GM23338 (cell line): ENCODE measurements around the gene HMCN2. TPM values are rescaled to one million over a fixed set of nuclear protein-coding genes. Genes with fewer than 3 reads are reported as not detected.
A peak's percentile ranks its signal among the peaks of the same experiment; 100 is the strongest.

ENCODE experiments used
- ATAC-seq: fragments of 200-7000 bp; cut with Tn5 transposase; 3 replicates; pipeline ENCODE4 v1.9.1; 2020
- DNase-seq: peaks from one replicate; pipeline ENCODE4 v3.0.0-alpha.2; 2015; ENCODE audit warnings: low spot score
- H2AFZ ChIP-seq: fragments of 200-600 bp; sonication (generic); 2 replicates; pipeline ENCODE4 v1.8.0; 2016; ENCODE audit warnings: antibody characterized with exemption, mild to moderate bottlenecking, moderate library complexity
- H3F3A ChIP-seq: fragments of 200-600 bp; sonication (generic); replicated peaks from 2 replicates; pipeline ENCODE4 v1.8.0; 2017; ENCODE audit warnings: antibody characterized with exemption, mixed run types, low read depth
- H3K27ac ChIP-seq: fragments of 200-600 bp; sonication (generic); 2 replicates; pipeline ENCODE4 v1.6.1; 2016; ENCODE audit warnings: low read depth
- H3K27me3 ChIP-seq: fragments of 200-600 bp; sonication (generic); 2 replicates; pipeline ENCODE4 v1.8.0; 2016; ENCODE audit warnings: mild to moderate bottlenecking, mixed run types, moderate library complexity; ENCODE audit not compliant: insufficient read depth
- H3K36me3 ChIP-seq: fragments of 200-600 bp; sonication (generic); 2 replicates; pipeline ENCODE4 v1.8.0; 2016; ENCODE audit warnings: mild to moderate bottlenecking; ENCODE audit not compliant: insufficient read depth
- H3K4me1 ChIP-seq: fragments of 200-600 bp; sonication (generic); 2 replicates; pipeline ENCODE4 v1.8.0; 2016; ENCODE audit warnings: mild to moderate bottlenecking, moderate library complexity; ENCODE audit not compliant: insufficient read depth
- H3K4me2 ChIP-seq: fragments of 200-600 bp; sonication (generic); 2 replicates; pipeline ENCODE4 v1.7.1; 2017; ENCODE audit warnings: mixed run types
- H3K4me3 ChIP-seq: fragments of 200-600 bp; sonication (generic); 2 replicates; pipeline ENCODE4 v1.6.1; 2016; ENCODE audit warnings: mixed run types
- H3K79me2 ChIP-seq: fragments of 200-600 bp; sonication (generic); replicated peaks from 2 replicates; pipeline ENCODE4 v1.8.0; 2017; ENCODE audit warnings: mild to moderate bottlenecking; ENCODE audit not compliant: insufficient read depth
- H3K9me2 ChIP-seq: fragments of 200-600 bp; sonication (generic); 2 replicates; pipeline ENCODE4 v1.8.0; 2017; ENCODE audit not compliant: insufficient read depth
- H4K20me1 ChIP-seq: fragments of 200-600 bp; sonication (generic); replicated peaks from 2 replicates; pipeline ENCODE4 v1.8.0; 2017; ENCODE audit warnings: mild to moderate bottlenecking; ENCODE audit not compliant: insufficient read depth
- H3K27ac Mint-ChIP-seq: 2 replicates; pipeline ENCODE4 v1.8.0; 2020; ENCODE audit warnings: inconsistent platforms, mild to moderate bottlenecking, moderate library complexity, mixed read lengths
- H3K27me3 Mint-ChIP-seq: 3 replicates; pipeline ENCODE4 v1.8.0; 2022; ENCODE audit warnings: low read depth, mild to moderate bottlenecking, moderate library complexity, mixed read lengths, inconsistent platforms; ENCODE audit not compliant: insufficient read depth, poor library complexity
- H3K36me3 Mint-ChIP-seq: 3 replicates; pipeline ENCODE4 v1.8.0; 2021; ENCODE audit warnings: low read depth, mild to moderate bottlenecking, inconsistent platforms, moderate library complexity, mixed read lengths
- H3K4me1 Mint-ChIP-seq: 3 replicates; pipeline ENCODE4 v1.8.0; 2020; ENCODE audit warnings: mild to moderate bottlenecking, inconsistent platforms, mixed read lengths
- H3K4me3 Mint-ChIP-seq: 3 replicates; pipeline ENCODE4 v1.8.0; 2021; ENCODE audit warnings: moderate library complexity, mild to moderate bottlenecking, inconsistent platforms, mixed read lengths
- H3K9me3 Mint-ChIP-seq: 3 replicates; pipeline ENCODE4 v1.8.0; 2020; ENCODE audit warnings: moderate library complexity, mild to moderate bottlenecking, inconsistent platforms, mixed read lengths
- CREB1 ChIP-seq: fragments of 250-450 bp; sonication (Bioruptor Pico); IDR thresholded peaks from 2 replicates; pipeline ENCODE4 v1.5.0; 2020; ENCODE audit warnings: low read depth, mild to moderate bottlenecking, moderate library complexity
- ETS1 ChIP-seq: IDR thresholded peaks from 2 replicates; pipeline ENCODE4 v1.6.1; 2016; ENCODE audit warnings: antibody characterized with exemption
- EZH2 ChIP-seq: fragments of 200-600 bp; sonication (generic); IDR thresholded peaks from one replicate; pipeline ENCODE4 v1.8.0; 2017; ENCODE audit warnings: antibody characterized with exemption, mild to moderate bottlenecking, low read depth; ENCODE audit not compliant: unreplicated experiment
- EZH2phosphoT487 ChIP-seq: fragments of 200-600 bp; sonication (generic); IDR thresholded peaks from one replicate; pipeline ENCODE4 v1.8.1; 2018; ENCODE audit warnings: antibody characterized with exemption; ENCODE audit not compliant: unreplicated experiment
- JUNB ChIP-seq: IDR thresholded peaks from one replicate; pipeline ENCODE4 v1.6.1; 2016; ENCODE audit warnings: antibody characterized with exemption; ENCODE audit not compliant: unreplicated experiment
- NANOG ChIP-seq: IDR thresholded peaks from 2 replicates; pipeline ENCODE4 v1.6.1; 2016; ENCODE audit warnings: antibody characterized with exemption, borderline replicate concordance
- POLR2AphosphoS5 ChIP-seq: IDR thresholded peaks from 2 replicates; pipeline ENCODE4 v1.6.1; 2016; ENCODE audit warnings: antibody characterized with exemption, low read depth
- STAT1 ChIP-seq: IDR thresholded peaks from one replicate; pipeline ENCODE4 v1.6.1; 2016; ENCODE audit warnings: antibody characterized with exemption; ENCODE audit not compliant: unreplicated experiment
- ZNF114 ChIP-seq: fragments of 250-450 bp; sonication (Bioruptor Pico); IDR thresholded peaks from 2 replicates; pipeline ENCODE4 v1.5.0; 2020; ENCODE audit warnings: mild to moderate bottlenecking, moderate library complexity
- polyA plus RNA-seq: library from polyadenylated mRNA; unstranded; fragments of >200 nt; fragmentation: Nextera tagmentation; extraction: Ambion mirVana; gene quantifications from 2 replicates; pipeline ENCODE4 v1.2.1, GENCODE V29; 2016
- total RNA-seq: library from RNA; depleted of rRNA; stranded (reverse); fragments of >200 nt; shearing (Covaris generic); gene quantifications from 2 replicates; pipeline ENCODE4 v1.2.3, GENCODE V29; 2014
- TF ChIP-seq, protein P1 (sequence below), 2 experiments: fragments of 200-600 bp in 1 of 2; sonication (generic) in 1 of 2; conservative IDR thresholded peaks; 2 replicates each; pipeline versions ENCODE4 v1.5.1 to v1.6.1; 2016 to 2017; ENCODE audit warnings: antibody characterized with exemption in 2 of 2, low read depth in 2 of 2, mild to moderate bottlenecking in 2 of 2, moderate library complexity in 1 of 2
- TF ChIP-seq, protein P2 (sequence below): fragments of 250-450 bp; sonication (Bioruptor Pico); IDR thresholded peaks from 2 replicates; pipeline ENCODE4 v1.5.0; 2020; ENCODE audit warnings: mild to moderate bottlenecking, moderate library complexity

The HMCN2 gene
- total and polyA plus RNA-seq, 2 experiments from 2014 or later: 1.3 to 4.7 TPM

GRCh38 chr9:130461218-130461630 is 195.7 kb downstream of the HMCN2 start:
- Histone ChIP-seq H4K20me1 (no peaks in the 10 kb centered on the region), H3K4me3 (no peak overlapping the region), H3F3A (no peaks in the 10 kb centered on the region), H3K4me2 (no peak overlapping the region), H3K36me3 (no peaks in the 10 kb centered on the region), H3K9me2 (no peaks in the 10 kb centered on the region), H3K27ac (no peak overlapping the region), H2AFZ (no peak overlapping the region), H3K79me2 (no peaks in the 10 kb centered on the region), H3K27me3 (no peaks in the 10 kb centered on the region), H3K4me1 (no peaks in the 10 kb centered on the region)
- Mint-ChIP-seq H3K27me3 (peaks cover 12% of the 10 kb centered on the region), H3K9me3 (no peaks in the 10 kb centered on the region), H3K36me3 (peaks cover 29% of the 10 kb centered on the region), H3K4me1 (no peaks in the 10 kb centered on the region; the same call in 2 of the 3 replicates), H3K27ac (no peak overlapping the region), H3K4me3 (no peak overlapping the region)
- ATAC-seq (peak; percentile 88), DNase-seq (peak; percentile 82)
- TF ChIP-seq ZNF114 (CRISPR knock-in tag): no peak
- TF ChIP-seq, protein P1, sequence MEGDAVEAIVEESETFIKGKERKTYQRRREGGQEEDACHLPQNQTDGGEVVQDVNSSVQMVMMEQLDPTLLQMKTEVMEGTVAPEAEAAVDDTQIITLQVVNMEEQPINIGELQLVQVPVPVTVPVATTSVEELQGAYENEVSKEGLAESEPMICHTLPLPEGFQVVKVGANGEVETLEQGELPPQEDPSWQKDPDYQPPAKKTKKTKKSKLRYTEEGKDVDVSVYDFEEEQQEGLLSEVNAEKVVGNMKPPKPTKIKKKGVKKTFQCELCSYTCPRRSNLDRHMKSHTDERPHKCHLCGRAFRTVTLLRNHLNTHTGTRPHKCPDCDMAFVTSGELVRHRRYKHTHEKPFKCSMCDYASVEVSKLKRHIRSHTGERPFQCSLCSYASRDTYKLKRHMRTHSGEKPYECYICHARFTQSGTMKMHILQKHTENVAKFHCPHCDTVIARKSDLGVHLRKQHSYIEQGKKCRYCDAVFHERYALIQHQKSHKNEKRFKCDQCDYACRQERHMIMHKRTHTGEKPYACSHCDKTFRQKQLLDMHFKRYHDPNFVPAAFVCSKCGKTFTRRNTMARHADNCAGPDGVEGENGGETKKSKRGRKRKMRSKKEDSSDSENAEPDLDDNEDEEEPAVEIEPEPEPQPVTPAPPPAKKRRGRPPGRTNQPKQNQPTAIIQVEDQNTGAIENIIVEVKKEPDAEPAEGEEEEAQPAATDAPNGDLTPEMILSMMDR (conservative IDR thresholded peaks at IDR 0.05; ENCODE audit: low read depth in 2 of 2): peak; percentile 81 to 98

DNA sequence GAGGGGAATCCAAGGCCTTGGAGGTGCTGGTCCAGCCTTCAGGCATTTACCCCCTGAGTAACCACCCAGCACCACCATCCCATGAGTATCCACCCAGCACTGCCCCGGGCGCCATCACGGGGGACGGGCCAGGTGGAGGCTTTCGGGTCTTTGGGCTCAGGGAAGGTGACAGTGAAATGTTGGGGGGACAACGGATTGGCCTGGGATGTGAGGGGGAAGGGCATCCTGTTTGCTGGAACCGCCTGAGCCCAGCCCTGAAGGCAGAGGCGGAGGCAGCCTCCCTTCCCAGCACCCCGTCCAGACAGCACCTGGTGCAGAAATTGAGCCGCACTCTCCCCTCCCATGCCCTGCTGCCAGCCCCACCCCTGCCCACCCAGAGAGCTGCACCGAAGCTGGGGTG is 196.2 kb downstream of the HMCN2 start:
- no peaks in the 10 kb centered on the region for H4K20me1 ChIP-seq
- H3K36me3 Mint-ChIP-seq: peaks cover 26% of the 10 kb centered on the region
- no peaks in the 10 kb centered on the region for H3K36me3 ChIP-seq
- H3K27me3 Mint-ChIP-seq: peaks cover 9% of the 10 kb centered on the region
- H3K4me3 Mint-ChIP-seq: no peak overlapping the region
- H3K4me3 ChIP-seq: no peak overlapping the region
- no peak overlapping the region for H3K27ac ChIP-seq
- no peak overlapping the region for H2AFZ ChIP-seq
- H3K9me2 ChIP-seq: no peaks in the 10 kb centered on the region
- H3K4me1 Mint-ChIP-seq: peaks cover under 1% of the 10 kb centered on the region; the same call in 2 of the 3 replicates
- DNase-seq: no peak
- ATAC-seq: no peak
- no peaks in the 10 kb centered on the region for H3F3A ChIP-seq
- no peak overlapping the region for H3K27ac Mint-ChIP-seq
- H3K79me2 ChIP-seq: no peaks in the 10 kb centered on the region
- no peaks in the 10 kb centered on the region for H3K27me3 ChIP-seq
- no peaks in the 10 kb centered on the region for H3K9me3 Mint-ChIP-seq
- no peaks in the 10 kb centered on the region for H3K4me1 ChIP-seq
- no peak overlapping the region for H3K4me2 ChIP-seq
- TF ChIP-seq EZH2phosphoT487 (no peak), POLR2AphosphoS5 (no peak), STAT1 (no peak), JUNB (no peak), NANOG (no peak), ETS1 (no peak), EZH2 (no peak), CREB1 (CRISPR knock-in tag) (no peak), ZNF114 (CRISPR knock-in tag) (no peak)
- TF ChIP-seq, protein P1 (conservative IDR thresholded peaks at IDR 0.05; ENCODE audit: low read depth in 2 of 2): no peak
- TF ChIP-seq, protein P2, sequence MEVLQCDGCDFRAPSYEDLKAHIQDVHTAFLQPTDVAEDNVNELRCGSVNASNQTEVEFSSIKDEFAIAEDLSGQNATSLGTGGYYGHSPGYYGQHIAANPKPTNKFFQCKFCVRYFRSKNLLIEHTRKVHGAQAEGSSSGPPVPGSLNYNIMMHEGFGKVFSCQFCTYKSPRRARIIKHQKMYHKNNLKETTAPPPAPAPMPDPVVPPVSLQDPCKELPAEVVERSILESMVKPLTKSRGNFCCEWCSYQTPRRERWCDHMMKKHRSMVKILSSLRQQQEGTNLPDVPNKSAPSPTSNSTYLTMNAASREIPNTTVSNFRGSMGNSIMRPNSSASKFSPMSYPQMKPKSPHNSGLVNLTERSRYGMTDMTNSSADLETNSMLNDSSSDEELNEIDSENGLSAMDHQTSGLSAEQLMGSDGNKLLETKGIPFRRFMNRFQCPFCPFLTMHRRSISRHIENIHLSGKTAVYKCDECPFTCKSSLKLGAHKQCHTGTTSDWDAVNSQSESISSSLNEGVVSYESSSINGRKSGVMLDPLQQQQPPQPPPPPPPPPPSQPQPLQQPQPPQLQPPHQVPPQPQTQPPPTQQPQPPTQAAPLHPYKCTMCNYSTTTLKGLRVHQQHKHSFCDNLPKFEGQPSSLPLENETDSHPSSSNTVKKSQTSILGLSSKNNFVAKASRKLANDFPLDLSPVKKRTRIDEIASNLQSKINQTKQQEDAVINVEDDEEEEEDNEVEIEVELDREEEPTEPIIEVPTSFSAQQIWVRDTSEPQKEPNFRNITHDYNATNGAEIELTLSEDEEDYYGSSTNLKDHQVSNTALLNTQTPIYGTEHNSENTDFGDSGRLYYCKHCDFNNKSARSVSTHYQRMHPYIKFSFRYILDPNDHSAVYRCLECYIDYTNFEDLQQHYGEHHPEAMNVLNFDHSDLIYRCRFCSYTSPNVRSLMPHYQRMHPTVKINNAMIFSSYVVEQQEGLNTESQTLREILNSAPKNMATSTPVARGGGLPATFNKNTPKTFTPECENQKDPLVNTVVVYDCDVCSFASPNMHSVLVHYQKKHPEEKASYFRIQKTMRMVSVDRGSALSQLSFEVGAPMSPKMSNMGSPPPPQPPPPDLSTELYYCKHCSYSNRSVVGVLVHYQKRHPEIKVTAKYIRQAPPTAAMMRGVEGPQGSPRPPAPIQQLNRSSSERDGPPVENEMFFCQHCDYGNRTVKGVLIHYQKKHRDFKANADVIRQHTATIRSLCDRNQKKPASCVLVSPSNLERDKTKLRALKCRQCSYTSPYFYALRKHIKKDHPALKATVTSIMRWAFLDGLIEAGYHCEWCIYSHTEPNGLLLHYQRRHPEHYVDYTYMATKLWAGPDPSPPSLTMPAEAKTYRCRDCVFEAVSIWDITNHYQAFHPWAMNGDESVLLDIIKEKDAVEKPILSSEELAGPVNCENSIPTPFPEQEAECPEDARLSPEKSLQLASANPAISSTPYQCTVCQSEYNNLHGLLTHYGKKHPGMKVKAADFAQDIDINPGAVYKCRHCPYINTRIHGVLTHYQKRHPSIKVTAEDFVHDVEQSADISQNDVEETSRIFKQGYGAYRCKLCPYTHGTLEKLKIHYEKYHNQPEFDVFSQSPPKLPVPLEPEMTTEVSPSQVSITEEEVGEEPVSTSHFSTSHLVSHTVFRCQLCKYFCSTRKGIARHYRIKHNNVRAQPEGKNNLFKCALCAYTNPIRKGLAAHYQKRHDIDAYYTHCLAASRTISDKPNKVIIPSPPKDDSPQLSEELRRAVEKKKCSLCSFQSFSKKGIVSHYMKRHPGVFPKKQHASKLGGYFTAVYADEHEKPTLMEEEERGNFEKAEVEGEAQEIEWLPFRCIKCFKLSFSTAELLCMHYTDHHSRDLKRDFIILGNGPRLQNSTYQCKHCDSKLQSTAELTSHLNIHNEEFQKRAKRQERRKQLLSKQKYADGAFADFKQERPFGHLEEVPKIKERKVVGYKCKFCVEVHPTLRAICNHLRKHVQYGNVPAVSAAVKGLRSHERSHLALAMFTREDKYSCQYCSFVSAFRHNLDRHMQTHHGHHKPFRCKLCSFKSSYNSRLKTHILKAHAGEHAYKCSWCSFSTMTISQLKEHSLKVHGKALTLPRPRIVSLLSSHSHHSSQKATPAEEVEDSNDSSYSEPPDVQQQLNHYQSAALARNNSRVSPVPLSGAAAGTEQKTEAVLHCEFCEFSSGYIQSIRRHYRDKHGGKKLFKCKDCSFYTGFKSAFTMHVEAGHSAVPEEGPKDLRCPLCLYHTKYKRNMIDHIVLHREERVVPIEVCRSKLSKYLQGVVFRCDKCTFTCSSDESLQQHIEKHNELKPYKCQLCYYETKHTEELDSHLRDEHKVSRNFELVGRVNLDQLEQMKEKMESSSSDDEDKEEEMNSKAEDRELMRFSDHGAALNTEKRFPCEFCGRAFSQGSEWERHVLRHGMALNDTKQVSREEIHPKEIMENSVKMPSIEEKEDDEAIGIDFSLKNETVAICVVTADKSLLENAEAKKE (CRISPR knock-in tag): no peak
